Erythroblast (primary cell): ENCODE results near the gene KRTAP4-7.
"Not testable (repeated sequence)": the region's sequence is repeated elsewhere in the genome, so short reads cannot be mapped to it uniquely, and the experiment has no call there.

Experiments
- GATA1 ChIP-seq: IDR thresholded peaks from 2 replicates; pipeline ENCODE4 v1.6.1; 2011; ENCODE audit warnings: low read depth, mild to moderate bottlenecking, control low read depth, low read length, moderate library complexity
- POLR2A ChIP-seq: IDR thresholded peaks from 2 replicates; pipeline ENCODE4 v1.6.1; 2011; ENCODE audit warnings: mild to moderate bottlenecking, low read length

DNA sequence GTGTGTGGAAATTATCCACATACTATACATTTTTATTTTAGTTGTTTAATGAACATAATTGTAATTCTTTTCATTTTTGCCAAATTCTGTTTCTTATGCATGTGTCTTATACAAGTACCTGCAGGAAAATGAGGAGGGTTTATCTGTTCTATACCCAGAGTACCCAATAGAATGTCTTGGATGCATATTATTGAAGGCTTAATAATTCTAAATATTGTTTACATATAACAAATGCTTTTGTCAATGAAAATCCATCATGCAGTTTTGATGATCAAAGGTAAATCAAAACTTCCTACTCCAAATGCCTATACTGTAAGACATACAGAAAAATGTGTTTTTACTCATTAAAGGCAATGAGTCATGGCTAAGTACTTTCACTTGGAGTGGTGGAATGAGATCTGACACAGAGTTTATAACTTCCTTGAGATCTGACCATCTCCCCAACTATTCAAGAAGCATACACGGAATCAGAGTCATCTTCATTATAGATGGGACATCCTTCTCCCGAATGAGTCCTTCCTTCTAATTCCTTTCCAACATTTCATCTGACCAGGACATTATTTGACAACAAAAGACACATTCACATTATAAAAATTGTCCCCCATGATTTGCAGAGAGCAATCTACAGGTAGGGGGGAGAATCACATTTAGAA is 20.6 kb downstream of the KRTAP4-7 start:
- TF ChIP-seq POLR2A, GATA1: not testable (repeated sequence)
